ENCODE results near the gene NKX1-1. TPM values are rescaled to one million over a fixed set of nuclear protein-coding genes. Genes with fewer than 3 reads are reported as not detected.

NKX1-1 gene
- total and polyA plus RNA-seq, 2 donors (not counting 1 experiment from before 2014, with no cell fraction given) = not detected

- no peaks in the 10 kb centered on the region for H3K4me1 ChIP-seq (ENCODE audit: control insufficient read depth, extremely low read depth, insufficient read depth, low read length)
- TF ChIP-seq CTCF (conservative IDR thresholded peaks at IDR 0.05 in 1 of 2, IDR thresholded peaks at IDR 0.05 in 1 of 2; ENCODE audit: low read depth in 1 of 2, low read length in 2 of 2) = no peak
- no peak for TF ChIP-seq EZH2 (IDR thresholded peaks at IDR 0.05; ENCODE audit: low read length, missing control alignments)
- H3K9me3 ChIP-seq (ENCODE audit: control insufficient read depth, insufficient read depth, low read depth, low read length) = no peaks in the 10 kb centered on the region
- H4K20me1 ChIP-seq (ENCODE audit: control insufficient read depth, extremely low read depth, insufficient read depth, low read length) = no peaks in the 10 kb centered on the region
- no peaks in the 10 kb centered on the region for H3K79me2 ChIP-seq (ENCODE audit: control insufficient read depth, insufficient read depth, low read length)
- no peak for DNase-seq (ENCODE audit: low read depth in 2 of 2)
- H3K27me3 ChIP-seq (ENCODE audit: control insufficient read depth, insufficient read depth, low read length) = peaks cover 2% of the 10 kb centered on the region
- H2AFZ ChIP-seq (ENCODE audit: low read length) = no peak overlapping the region
- no peaks in the 10 kb centered on the region for H3K36me3 ChIP-seq (ENCODE audit: control insufficient read depth, insufficient read depth, low read length)
- no peak overlapping the region for H3K27ac ChIP-seq (ENCODE audit: insufficient read depth, low read length)
- no peak overlapping the region for H3K4me2 ChIP-seq (ENCODE audit: extremely low read depth, insufficient read depth, low read length)
- no peak overlapping the region for H3K4me3 ChIP-seq (replicated peaks in 1 of 4; ENCODE audit: control extremely low read depth in 1 of 4, insufficient read depth in 1 of 4, low read depth in 3 of 4, low read length in 4 of 4)
- H3K9ac ChIP-seq (ENCODE audit: insufficient read depth, low read length) = no peak overlapping the region
These were observed 12.4 kb upstream of the NKX1-1 start for GRCh38 chr4:1418494-1419285.

- Histone ChIP-seq H3K79me2 (ENCODE audit: control insufficient read depth, insufficient read depth, low read length) (no peaks in the 10 kb centered on the region), H3K27me3 (ENCODE audit: control insufficient read depth, insufficient read depth, low read length) (peaks cover 6% of the 10 kb centered on the region), H3K4me2 (ENCODE audit: extremely low read depth, insufficient read depth, low read length) (no peak overlapping the region), H3K4me3 (replicated peaks in 1 of 4; ENCODE audit: control extremely low read depth in 1 of 4, insufficient read depth in 1 of 4, low read depth in 3 of 4, low read length in 4 of 4) (no peak overlapping the region), H3K4me1 (ENCODE audit: control insufficient read depth, extremely low read depth, insufficient read depth, low read length) (no peaks in the 10 kb centered on the region), H2AFZ (ENCODE audit: low read length) (no peak overlapping the region), H3K36me3 (ENCODE audit: control insufficient read depth, insufficient read depth, low read length) (no peaks in the 10 kb centered on the region), H4K20me1 (ENCODE audit: control insufficient read depth, extremely low read depth, insufficient read depth, low read length) (no peaks in the 10 kb centered on the region), H3K9ac (ENCODE audit: insufficient read depth, low read length) (no peak overlapping the region), H3K27ac (ENCODE audit: insufficient read depth, low read length) (no peak overlapping the region), H3K9me3 (ENCODE audit: control insufficient read depth, insufficient read depth, low read depth, low read length) (no peaks in the 10 kb centered on the region)
- TF ChIP-seq CTCF (conservative IDR thresholded peaks at IDR 0.05 in 1 of 2, IDR thresholded peaks at IDR 0.05 in 1 of 2; ENCODE audit: low read depth in 1 of 2, low read length in 2 of 2) = no peak
- TF ChIP-seq EZH2 (IDR thresholded peaks at IDR 0.05; ENCODE audit: low read length, missing control alignments) = no peak
- no peak for DNase-seq (ENCODE audit: low read depth in 2 of 2)
These were observed 11.5 kb upstream of the NKX1-1 start for GRCh38 chr4:1417522-1418390.

GRCh38 chr4:1416948-1417260 lies 10.7 kb upstream of the NKX1-1 start:
- Histone ChIP-seq H3K9ac (ENCODE audit: insufficient read depth, low read length) (no peak overlapping the region), H3K79me2 (ENCODE audit: control insufficient read depth, insufficient read depth, low read length) (no peaks in the 10 kb centered on the region), H3K36me3 (ENCODE audit: control insufficient read depth, insufficient read depth, low read length) (no peaks in the 10 kb centered on the region), H3K4me3 (replicated peaks in 1 of 4; ENCODE audit: control extremely low read depth in 1 of 4, insufficient read depth in 1 of 4, low read depth in 3 of 4, low read length in 4 of 4) (no peak overlapping the region), H3K4me1 (ENCODE audit: control insufficient read depth, extremely low read depth, insufficient read depth, low read length) (no peaks in the 10 kb centered on the region), H3K27ac (ENCODE audit: insufficient read depth, low read length) (no peak overlapping the region), H4K20me1 (ENCODE audit: control insufficient read depth, extremely low read depth, insufficient read depth, low read length) (no peaks in the 10 kb centered on the region), H2AFZ (ENCODE audit: low read length) (no peak overlapping the region), H3K9me3 (ENCODE audit: control insufficient read depth, insufficient read depth, low read depth, low read length) (no peaks in the 10 kb centered on the region), H3K4me2 (ENCODE audit: extremely low read depth, insufficient read depth, low read length) (no peak overlapping the region), H3K27me3 (ENCODE audit: control insufficient read depth, insufficient read depth, low read length) (peaks cover 6% of the 10 kb centered on the region)
- DNase-seq (ENCODE audit: low read depth in 2 of 2) = no peak
- no peak for TF ChIP-seq CTCF (conservative IDR thresholded peaks at IDR 0.05 in 1 of 2, IDR thresholded peaks at IDR 0.05 in 1 of 2; ENCODE audit: low read depth in 1 of 2, low read length in 2 of 2)
- TF ChIP-seq EZH2 (IDR thresholded peaks at IDR 0.05; ENCODE audit: low read length, missing control alignments) = no peak
